Liver (tissue), 9 donors: Measurements from ENCODE around the gene FAIM2. TPM values are rescaled to one million over a fixed set of nuclear protein-coding genes. Genes with fewer than 3 reads are reported as not detected.

ENCODE experiments used
- DNase-seq: peaks from one replicate; pipeline ENCODE4 v3.0.0-alpha.2; 2017; ENCODE audit warnings: low spot score
- H3K27ac ChIP-seq, 2 donors: one replicate each; pipeline ENCODE4 v1.7.0; 2013; ENCODE audit warnings: inconsistent platforms in 2 of 2, low read length in 2 of 2, control low read depth in 1 of 2, low read depth in 1 of 2, mild to moderate bottlenecking in 1 of 2
- H3K27me3 ChIP-seq, 4 donors: one replicate each; pipeline versions ENCODE4 v1.6.1 to v1.7.0; 2013; ENCODE audit warnings: low read length in 3 of 4, inconsistent platforms in 1 of 4, mild to moderate bottlenecking in 1 of 4, moderate library complexity in 1 of 4; ENCODE audit not compliant: control insufficient read depth in 4 of 4, insufficient read depth in 4 of 4
- H3K36me3 ChIP-seq, 4 donors: one replicate each; pipeline versions ENCODE4 v1.6.1 to v1.7.0; 2013; ENCODE audit warnings: low read length in 3 of 4, mild to moderate bottlenecking in 3 of 4, low read depth in 1 of 4, moderate library complexity in 1 of 4; ENCODE audit not compliant: control insufficient read depth in 4 of 4, insufficient read depth in 3 of 4
- H3K4me1 ChIP-seq, 4 donors: one replicate each; pipeline versions ENCODE4 v1.6.1 to v1.7.0; 2013; ENCODE audit warnings: low read length in 3 of 4, mild to moderate bottlenecking in 3 of 4, moderate library complexity in 1 of 4; ENCODE audit not compliant: control insufficient read depth in 4 of 4, insufficient read depth in 4 of 4
- H3K4me3 ChIP-seq, 3 donors: one replicate each; pipeline versions ENCODE4 v1.6.1 to v1.7.0; 2013; ENCODE audit warnings: low read length in 3 of 3, control low read depth in 1 of 3, low read depth in 1 of 3, mild to moderate bottlenecking in 1 of 3
- H3K9ac ChIP-seq, 2 donors: one replicate each; pipeline ENCODE4 v1.7.0; 2013; ENCODE audit warnings: low read length in 2 of 2, mild to moderate bottlenecking in 2 of 2, moderate library complexity in 2 of 2, control low read depth in 1 of 2, low read depth in 1 of 2
- H3K9me3 ChIP-seq, 4 donors: one replicate each; pipeline versions ENCODE4 v1.6.1 to v1.7.0; 2013; ENCODE audit warnings: low read length in 3 of 4; ENCODE audit not compliant: control insufficient read depth in 4 of 4
- ATF3 ChIP-seq: IDR thresholded peaks from 2 replicates; pipeline ENCODE4 v1.6.1; 2016; ENCODE audit warnings: antibody characterized with exemption
- CTCF ChIP-seq: fragments of 150-350 bp; IDR thresholded peaks from 2 replicates; pipeline ENCODE4 v1.5.1; 2017; ENCODE audit warnings: improper control_type of control experiment, low read depth, low read length; ENCODE audit not compliant: missing input control
- EGR1 ChIP-seq, 2 donors: IDR thresholded peaks; 2 replicates each; pipeline ENCODE4 v1.6.1; 2016 to 2018; ENCODE audit warnings: antibody characterized with exemption in 2 of 2, low read depth in 2 of 2
- FOXA1 ChIP-seq: IDR thresholded peaks from 2 replicates; pipeline ENCODE4 v1.6.1; 2016; ENCODE audit warnings: antibody characterized with exemption
- FOXA2 ChIP-seq: IDR thresholded peaks from 2 replicates; pipeline ENCODE4 v1.6.1; 2016; ENCODE audit warnings: antibody characterized with exemption
- GABPA ChIP-seq, 2 donors: IDR thresholded peaks in 1 of 2; conservative IDR thresholded peaks in 1 of 2; 2 replicates each; pipeline ENCODE4 v1.6.1; 2016; ENCODE audit warnings: antibody characterized with exemption in 2 of 2, mild to moderate bottlenecking in 1 of 2, moderate library complexity in 1 of 2
- HNF4A ChIP-seq, 2 donors: conservative IDR thresholded peaks; 2 replicates each; pipeline ENCODE4 v1.6.1; 2016; ENCODE audit warnings: antibody characterized with exemption in 2 of 2, mild to moderate bottlenecking in 2 of 2
- HNF4G ChIP-seq: IDR thresholded peaks from 2 replicates; pipeline ENCODE4 v1.6.1; 2016; ENCODE audit warnings: antibody characterized with exemption
- JUND ChIP-seq, 2 donors: IDR thresholded peaks; 2 replicates each; pipeline ENCODE4 v1.6.1; 2016; ENCODE audit warnings: antibody characterized with exemption in 2 of 2
- MAX ChIP-seq: IDR thresholded peaks from 2 replicates; pipeline ENCODE4 v1.6.1; 2016; ENCODE audit warnings: antibody characterized with exemption
- NR2F2 ChIP-seq: IDR thresholded peaks from 2 replicates; pipeline ENCODE4 v1.6.1; 2016; ENCODE audit warnings: antibody characterized with exemption
- RAD21 ChIP-seq, 2 donors: IDR thresholded peaks; 2 replicates each; pipeline ENCODE4 v1.6.1; 2016; ENCODE audit warnings: antibody characterized with exemption in 2 of 2, mild to moderate bottlenecking in 2 of 2
- REST ChIP-seq: IDR thresholded peaks from 2 replicates; pipeline ENCODE4 v1.6.1; 2016; ENCODE audit warnings: antibody characterized with exemption, mild to moderate bottlenecking
- RXRA ChIP-seq, 2 donors: IDR thresholded peaks; 2 replicates each; pipeline ENCODE4 v1.6.1; 2017 to 2018; ENCODE audit warnings: antibody characterized with exemption in 2 of 2, mild to moderate bottlenecking in 1 of 2
- SP1 ChIP-seq: IDR thresholded peaks from 2 replicates; pipeline ENCODE4 v1.6.1; 2018; ENCODE audit warnings: antibody characterized with exemption, mild to moderate bottlenecking
- TAF1 ChIP-seq: conservative IDR thresholded peaks from 2 replicates; pipeline ENCODE4 v1.6.1; 2016; ENCODE audit warnings: antibody characterized with exemption, mild to moderate bottlenecking
- ZBTB33 ChIP-seq: IDR thresholded peaks from 2 replicates; pipeline ENCODE4 v1.6.1; 2016; ENCODE audit warnings: antibody characterized with exemption
- WGBS: extraction: QIAGEN DNeasy Blood & Tissue Kit; methylation state at CpG from one replicate; pipeline ENCODE4 v1.1.7; 2013; 5-methylcytosine and 5-hydroxymethylcytosine counted together
- polyA plus RNA-seq, 2 donors: library from polyadenylated mRNA; stranded (reverse) in 1 of 2; unstranded in 1 of 2; fragments of 200-250 nt in 1 of 2; fragments of >200 nt in 1 of 2; fragmentation: Nextera tagmentation in 1 of 2; extraction: Ambion mirVana in 1 of 2; gene quantifications; one replicate each; pipeline versions ENCODE4 v1.2.1 to v1.2.3, GENCODE V29; 2013 to 2015
- total RNA-seq, 2 donors: library from RNA; depleted of rRNA; stranded (reverse); fragments of >200 nt; gene quantifications; one replicate each; pipeline ENCODE4 v1.2.3, GENCODE V29; 2014
- donor health status: healthy.
- donor health status: healthy.
- donor health status: healthy.
- donor health status: healthy.
- donor health status: healthy.

The FAIM2 gene
- total and polyA plus RNA-seq, 4 donors, result 0.06 to 0.23 TPM; not detected in 2

GRCh38 chr12:49946497-49946896 is 42.8 kb upstream of the FAIM2 start:
- peaks cover 0 to 3% (median 0%) of the 10 kb centered on the region in 4 donors for H3K4me1 ChIP-seq
- H3K27me3 ChIP-seq, result no peaks in the 10 kb centered on the region
- WGBS, result 79% methylated on average over 3 of the region's 3 CpGs
- no peaks in the 10 kb centered on the region for H3K36me3 ChIP-seq
- no peak overlapping the region for H3K27ac ChIP-seq
- no peak overlapping the region for H3K4me3 ChIP-seq
- no peaks in the 10 kb centered on the region for H3K9me3 ChIP-seq
- no peak for DNase-seq
- no peak overlapping the region for H3K9ac ChIP-seq
- TF ChIP-seq REST (no peak), TAF1 (no peak), GABPA (IDR thresholded peaks at IDR 0.05 in 1 of 2, conservative IDR thresholded peaks at IDR 0.05 in 1 of 2) (no peak), NR2F2 (no peak), RXRA (IDR thresholded peaks at IDR 0.05) (no peak), HNF4G (no peak)

- H3K9ac ChIP-seq, result no peak overlapping the region
- WGBS, result 87% methylated on average over 9 of the region's 9 CpGs
- H3K27me3 ChIP-seq, result no peaks in the 10 kb centered on the region
- TF ChIP-seq MAX (no peak), HNF4A (conservative IDR thresholded peaks at IDR 0.05) (no peak), RAD21 (IDR thresholded peaks at IDR 0.05) (no peak), FOXA1 (no peak), JUND (IDR thresholded peaks at IDR 0.05) (no peak), GABPA (IDR thresholded peaks at IDR 0.05 in 1 of 2, conservative IDR thresholded peaks at IDR 0.05 in 1 of 2) (no peak), EGR1 (IDR thresholded peaks at IDR 0.05; ENCODE audit: low read depth in 2 of 2) (no peak)
- H3K36me3 ChIP-seq, result no peaks in the 10 kb centered on the region
- H3K27ac ChIP-seq, result no peak overlapping the region
- no peak overlapping the region for H3K4me3 ChIP-seq
- no peak for DNase-seq
- H3K9me3 ChIP-seq, result no peaks in the 10 kb centered on the region
- peaks cover 0 to 3% (median 0%) of the 10 kb centered on the region in 4 donors for H3K4me1 ChIP-seq
These were observed 42.4 kb upstream of the FAIM2 start for GRCh38 chr12:49946086-49946485.

GRCh38 chr12:49945394-49946080 is 41.8 kb upstream of the FAIM2 start:
- no peaks in the 10 kb centered on the region for H3K27me3 ChIP-seq
- WGBS, result 18% methylated on average over 28 of the region's 28 CpGs
- no peak overlapping the region for H3K9ac ChIP-seq
- H3K27ac ChIP-seq, result no peak overlapping the region
- peak; percentile 89 for DNase-seq
- H3K4me3 ChIP-seq, result no peak overlapping the region
- H3K4me1 ChIP-seq, result peaks cover 0 to 3% (median 0%) of the 10 kb centered on the region in 4 donors
- H3K36me3 ChIP-seq, result no peaks in the 10 kb centered on the region
- H3K9me3 ChIP-seq, result no peaks in the 10 kb centered on the region
- TF ChIP-seq CTCF (peak; percentile 75), HNF4A (conservative IDR thresholded peaks at IDR 0.05) (no peak), ATF3 (no peak), FOXA2 (no peak), HNF4G (no peak), SP1 (peak; percentile 10), RXRA (IDR thresholded peaks at IDR 0.05) (peak; percentile 12 to 39), ZBTB33 (no peak)
